ENCODE data around the gene CRY1. TPM values are rescaled to one million over a fixed set of nuclear protein-coding genes. Genes with fewer than 3 reads are reported as not detected.
A peak's percentile ranks its signal among the peaks of the same experiment; 100 is the strongest.

CRY1 gene
- total RNA-seq, 1 donor from 2014 or later = 10.8 TPM

DNA sequence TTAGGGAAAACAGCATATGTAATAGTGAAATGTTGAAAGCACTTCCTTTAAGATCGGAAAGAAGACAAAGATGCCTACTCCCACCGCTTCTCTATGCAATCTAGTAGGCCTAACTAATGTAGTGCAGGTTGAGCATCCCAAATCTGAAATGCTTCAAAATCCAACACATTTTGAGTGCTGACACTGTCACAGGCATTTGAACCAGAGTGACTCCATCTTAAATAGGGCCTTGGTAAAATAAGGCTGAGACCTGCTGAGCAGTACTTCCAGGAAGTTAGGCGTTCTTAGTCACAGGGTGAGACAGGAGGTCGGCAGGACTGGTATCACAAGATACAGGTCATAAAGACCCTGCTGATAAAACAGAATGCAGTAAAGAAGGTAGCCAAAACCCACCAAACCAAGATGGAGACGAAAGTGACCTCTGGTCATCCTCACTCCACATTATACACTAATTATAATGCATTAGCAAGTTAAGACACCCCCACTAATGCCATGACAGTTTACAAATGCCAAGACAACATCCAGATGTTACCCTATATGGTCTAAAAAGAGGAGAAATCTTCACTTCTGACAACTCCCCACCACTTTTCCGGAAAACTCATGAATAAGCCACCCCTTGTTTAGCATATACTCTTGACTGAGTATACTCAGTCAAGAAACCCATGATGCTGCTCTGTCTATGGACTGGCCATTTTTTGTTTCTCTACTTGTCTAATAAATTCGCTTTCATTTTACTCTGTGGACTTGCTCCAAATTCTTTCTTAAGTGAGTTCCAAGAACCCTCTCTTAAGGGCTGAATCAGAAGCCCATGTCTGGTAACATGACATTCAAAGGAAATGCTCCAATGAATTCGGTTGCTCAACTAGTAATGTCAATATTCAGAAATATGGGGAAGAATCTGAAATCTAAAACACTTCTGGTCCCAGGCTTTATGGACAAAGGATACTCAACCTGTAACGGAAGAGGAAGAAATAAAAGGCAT, 59.3 kb downstream of the CRY1 start:
- FAIRE-seq = no peak
- Histone ChIP-seq H3K36me3 (ENCODE audit: control insufficient read depth, insufficient read depth, low read length) (no peaks in the 10 kb centered on the region), H3K4me3 (ENCODE audit: low read depth, low read length) (no peak overlapping the region)

GRCh38 chr12:107032266-107032665, 61.1 kb downstream of the CRY1 start:
- no peak overlapping the region for H3K4me3 ChIP-seq (ENCODE audit: low read depth, low read length)
- H3K27me3 ChIP-seq (ENCODE audit: control insufficient read depth, insufficient read depth, low read length) = no peaks in the 10 kb centered on the region
- TF ChIP-seq, protein P1, sequence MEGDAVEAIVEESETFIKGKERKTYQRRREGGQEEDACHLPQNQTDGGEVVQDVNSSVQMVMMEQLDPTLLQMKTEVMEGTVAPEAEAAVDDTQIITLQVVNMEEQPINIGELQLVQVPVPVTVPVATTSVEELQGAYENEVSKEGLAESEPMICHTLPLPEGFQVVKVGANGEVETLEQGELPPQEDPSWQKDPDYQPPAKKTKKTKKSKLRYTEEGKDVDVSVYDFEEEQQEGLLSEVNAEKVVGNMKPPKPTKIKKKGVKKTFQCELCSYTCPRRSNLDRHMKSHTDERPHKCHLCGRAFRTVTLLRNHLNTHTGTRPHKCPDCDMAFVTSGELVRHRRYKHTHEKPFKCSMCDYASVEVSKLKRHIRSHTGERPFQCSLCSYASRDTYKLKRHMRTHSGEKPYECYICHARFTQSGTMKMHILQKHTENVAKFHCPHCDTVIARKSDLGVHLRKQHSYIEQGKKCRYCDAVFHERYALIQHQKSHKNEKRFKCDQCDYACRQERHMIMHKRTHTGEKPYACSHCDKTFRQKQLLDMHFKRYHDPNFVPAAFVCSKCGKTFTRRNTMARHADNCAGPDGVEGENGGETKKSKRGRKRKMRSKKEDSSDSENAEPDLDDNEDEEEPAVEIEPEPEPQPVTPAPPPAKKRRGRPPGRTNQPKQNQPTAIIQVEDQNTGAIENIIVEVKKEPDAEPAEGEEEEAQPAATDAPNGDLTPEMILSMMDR (IDR thresholded peaks at IDR 0.05; ENCODE audit: insufficient read depth, low read length, severe bottlenecking) = no peak
- DNase-seq (ENCODE audit: low read depth) (no peak), FAIRE-seq (no peak)
- H3K36me3 ChIP-seq (ENCODE audit: control insufficient read depth, insufficient read depth, low read length) = no peaks in the 10 kb centered on the region

More for the DNA sequence above, 59.3 kb downstream of the CRY1 start:
- no peak for DNase-seq (ENCODE audit: low read depth)
- TF ChIP-seq, protein P1 (IDR thresholded peaks at IDR 0.05; ENCODE audit: insufficient read depth, low read length, severe bottlenecking) = no peak
- H3K27me3 ChIP-seq (ENCODE audit: control insufficient read depth, insufficient read depth, low read length) = no peaks in the 10 kb centered on the region

- DNase-seq (ENCODE audit: low read depth) (no peak), FAIRE-seq (no peak)
- Histone ChIP-seq H3K4me3 (ENCODE audit: low read depth, low read length) (no peak overlapping the region), H3K36me3 (ENCODE audit: control insufficient read depth, insufficient read depth, low read length) (no peaks in the 10 kb centered on the region), H3K27me3 (ENCODE audit: control insufficient read depth, insufficient read depth, low read length) (no peaks in the 10 kb centered on the region)
- TF ChIP-seq, protein P1 (IDR thresholded peaks at IDR 0.05; ENCODE audit: insufficient read depth, low read length, severe bottlenecking) = no peak
Observed at GRCh38 chr12:107031061-107031460, 62.3 kb downstream of the CRY1 start.

- Histone ChIP-seq H3K36me3 (ENCODE audit: control insufficient read depth, insufficient read depth, low read length) (no peaks in the 10 kb centered on the region), H3K4me3 (ENCODE audit: low read depth, low read length) (no peak overlapping the region), H3K27me3 (ENCODE audit: control insufficient read depth, insufficient read depth, low read length) (no peaks in the 10 kb centered on the region)
- TF ChIP-seq, protein P1 (IDR thresholded peaks at IDR 0.05; ENCODE audit: insufficient read depth, low read length, severe bottlenecking) = no peak
- DNase-seq (ENCODE audit: low read depth) (no peak), FAIRE-seq (no peak)
Observed at GRCh38 chr12:107029081-107029480, 64.3 kb downstream of the CRY1 start.

GRCh38 chr12:107027636-107028053, 65.7 kb downstream of the CRY1 start:
- no peak for FAIRE-seq
- Histone ChIP-seq H3K4me3 (ENCODE audit: low read depth, low read length) (no peak overlapping the region), H3K27me3 (ENCODE audit: control insufficient read depth, insufficient read depth, low read length) (no peaks in the 10 kb centered on the region), H3K36me3 (ENCODE audit: control insufficient read depth, insufficient read depth, low read length) (no peaks in the 10 kb centered on the region)
- TF ChIP-seq, protein P1 (IDR thresholded peaks at IDR 0.05; ENCODE audit: insufficient read depth, low read length, severe bottlenecking) = no peak
- DNase-seq (ENCODE audit: low read depth) = peak; percentile 99
